Measurements from ENCODE around the gene DUSP3.

DUSP3 gene

DNA sequence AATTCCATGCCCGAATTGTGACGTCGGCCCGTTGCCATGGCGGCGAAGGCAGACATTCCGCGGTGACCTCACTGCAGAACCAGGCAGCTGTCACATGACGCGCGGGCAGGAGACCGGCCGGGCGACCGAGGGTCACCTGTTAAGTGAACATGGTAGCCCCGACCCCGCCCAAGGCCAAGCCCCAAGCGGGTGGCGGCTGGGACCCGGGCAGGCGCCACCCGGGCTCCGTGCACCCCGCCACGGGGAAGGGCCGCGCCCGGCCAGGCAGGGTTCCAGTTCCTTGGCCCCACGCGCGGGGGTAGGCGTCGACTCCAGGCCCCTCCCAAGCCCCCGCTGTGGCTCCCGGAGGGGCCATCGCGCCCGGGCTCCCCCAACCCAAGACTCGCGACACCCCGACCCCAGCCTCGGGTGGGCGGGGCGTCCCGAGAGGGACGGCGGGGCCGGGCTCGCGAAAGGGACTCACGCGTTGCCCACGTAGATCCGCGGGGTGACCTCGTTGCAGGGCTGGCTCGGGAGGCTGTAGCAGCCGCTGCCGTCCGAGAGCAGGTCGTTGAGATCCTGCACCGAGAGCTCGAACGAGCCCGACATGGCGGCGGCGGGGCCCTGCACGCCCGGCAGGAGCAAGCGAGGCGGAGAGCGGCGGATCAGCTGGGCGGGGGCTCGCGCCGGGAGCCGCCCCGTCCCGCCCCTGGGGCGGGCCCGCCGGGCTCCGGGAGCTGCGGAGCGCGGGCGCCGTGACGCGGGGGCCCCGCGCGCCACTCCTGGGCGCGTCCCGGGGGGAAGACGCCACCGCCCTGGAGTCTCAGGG lies at the start of gene DUSP3:
Gene DUSP3 (minus strand): TSS at position 641 of the 808 bp plus-strand sequence. CDS start 53 bp downstream, at position 588.
- DNase-seq (ENCODE audit: low spot score) = peak; percentile 64

- no peak for DNase-seq (ENCODE audit: low spot score)
Measured at GRCh38 chr17:43827596-43827995, 48.8 kb upstream of the DUSP3 start.

GRCh38 chr17:43826206-43826605 lies 47.4 kb upstream of the DUSP3 start:
- no peak for DNase-seq (ENCODE audit: low spot score)

DNA sequence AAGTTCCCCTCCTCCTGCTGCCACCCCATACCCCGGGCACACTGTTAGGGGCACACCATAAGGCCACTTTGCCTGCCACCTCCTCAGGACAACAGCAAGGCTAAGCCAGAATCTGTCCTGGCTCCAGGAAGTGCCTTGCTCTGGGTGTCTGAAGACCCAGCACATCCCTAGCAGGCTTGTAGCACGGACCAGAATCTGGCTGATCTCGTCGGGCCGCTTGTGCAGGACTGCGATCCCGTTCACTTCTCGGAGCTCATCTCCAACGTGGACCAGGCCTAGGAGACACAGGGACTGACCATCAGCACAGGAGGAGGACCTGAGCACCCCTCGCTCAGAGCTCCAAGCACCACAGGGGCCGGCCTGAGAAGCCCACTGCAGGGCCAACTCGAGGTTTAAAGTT lies 46.8 kb upstream of the DUSP3 start:
- DNase-seq (ENCODE audit: low spot score) = no peak

DNA sequence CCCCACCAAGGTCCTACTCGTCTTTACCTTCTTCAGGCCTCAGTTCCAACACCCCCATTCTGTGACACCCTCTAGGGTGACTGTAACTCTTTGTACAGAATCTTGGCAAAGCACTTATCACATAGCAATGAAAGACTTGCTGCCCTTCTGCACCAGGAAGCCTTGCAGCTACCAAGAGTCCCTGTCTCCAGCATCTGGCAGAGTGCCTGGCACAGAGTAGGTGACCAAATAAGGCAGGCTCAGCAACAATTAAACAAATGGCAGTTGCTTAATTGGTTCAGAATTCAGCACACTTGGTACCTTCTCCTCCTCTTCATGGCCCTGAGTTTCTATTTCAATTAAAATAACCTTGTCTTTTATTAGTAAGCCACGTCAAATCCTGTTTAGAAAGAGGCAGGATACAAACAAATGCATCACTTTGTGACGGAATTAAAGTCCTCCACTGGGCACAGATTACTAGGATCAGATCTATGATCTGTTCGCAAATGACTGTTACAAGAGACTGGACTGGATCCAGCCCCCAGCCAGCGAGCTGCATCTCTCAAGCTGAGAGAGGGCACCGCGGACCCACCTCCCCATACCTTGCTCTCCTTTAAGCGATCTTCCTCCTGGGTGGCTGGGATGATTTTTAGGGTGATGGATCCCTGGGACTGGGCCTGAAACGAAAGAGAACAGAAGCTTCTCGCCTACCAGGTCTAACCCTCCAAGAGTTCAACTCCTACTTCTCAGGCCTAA lies 44.7 kb upstream of the DUSP3 start:
- DNase-seq (ENCODE audit: low spot score) = no peak

- DNase-seq (ENCODE audit: low spot score) = no peak
Measured at GRCh38 chr17:43822570-43823190, 43.9 kb upstream of the DUSP3 start.

GRCh38 chr17:43820759-43821158 lies 42.0 kb upstream of the DUSP3 start:
- no peak for DNase-seq (ENCODE audit: low spot score)

DNA sequence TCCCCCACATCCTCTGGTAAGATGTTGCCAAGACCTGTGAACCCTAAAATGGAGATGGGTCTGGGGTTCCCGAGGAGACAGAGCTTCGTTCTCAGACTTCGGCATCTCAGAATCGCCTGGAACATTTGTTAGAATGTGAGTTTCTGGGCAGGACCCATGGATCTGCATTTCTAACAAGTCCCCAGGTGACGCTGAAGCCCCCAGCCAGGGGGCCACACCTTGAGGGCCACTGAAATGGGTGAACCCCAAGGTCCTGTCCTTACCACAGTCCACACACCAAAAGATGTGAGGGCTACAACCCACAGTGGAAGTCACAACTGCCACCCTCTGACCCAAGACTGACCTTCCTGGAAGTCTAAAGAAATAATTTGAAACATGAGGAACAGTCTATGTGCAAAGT lies 40.2 kb upstream of the DUSP3 start:
- DNase-seq (ENCODE audit: low spot score) = no peak

DNA sequence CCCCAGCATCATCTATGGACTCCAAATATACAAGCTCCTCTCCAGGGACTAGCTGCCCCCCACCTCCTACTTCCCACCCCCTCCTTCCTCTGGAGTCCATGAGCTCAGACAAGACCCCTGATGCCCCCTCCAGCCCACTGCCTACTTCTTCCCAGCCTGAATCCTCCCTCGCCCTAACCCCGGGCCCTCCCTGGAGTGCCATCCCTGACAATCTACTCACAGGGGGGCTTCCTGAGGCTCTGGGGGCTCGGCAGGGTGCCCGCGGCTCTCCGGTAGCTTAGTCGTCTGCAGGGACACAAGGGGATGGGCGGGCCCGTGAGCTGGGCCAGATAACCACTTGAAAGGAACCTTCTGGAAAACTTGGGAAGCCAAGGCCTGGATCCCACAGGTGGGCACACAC lies 39.0 kb upstream of the DUSP3 start:
- DNase-seq (ENCODE audit: low spot score) = no peak

DNA sequence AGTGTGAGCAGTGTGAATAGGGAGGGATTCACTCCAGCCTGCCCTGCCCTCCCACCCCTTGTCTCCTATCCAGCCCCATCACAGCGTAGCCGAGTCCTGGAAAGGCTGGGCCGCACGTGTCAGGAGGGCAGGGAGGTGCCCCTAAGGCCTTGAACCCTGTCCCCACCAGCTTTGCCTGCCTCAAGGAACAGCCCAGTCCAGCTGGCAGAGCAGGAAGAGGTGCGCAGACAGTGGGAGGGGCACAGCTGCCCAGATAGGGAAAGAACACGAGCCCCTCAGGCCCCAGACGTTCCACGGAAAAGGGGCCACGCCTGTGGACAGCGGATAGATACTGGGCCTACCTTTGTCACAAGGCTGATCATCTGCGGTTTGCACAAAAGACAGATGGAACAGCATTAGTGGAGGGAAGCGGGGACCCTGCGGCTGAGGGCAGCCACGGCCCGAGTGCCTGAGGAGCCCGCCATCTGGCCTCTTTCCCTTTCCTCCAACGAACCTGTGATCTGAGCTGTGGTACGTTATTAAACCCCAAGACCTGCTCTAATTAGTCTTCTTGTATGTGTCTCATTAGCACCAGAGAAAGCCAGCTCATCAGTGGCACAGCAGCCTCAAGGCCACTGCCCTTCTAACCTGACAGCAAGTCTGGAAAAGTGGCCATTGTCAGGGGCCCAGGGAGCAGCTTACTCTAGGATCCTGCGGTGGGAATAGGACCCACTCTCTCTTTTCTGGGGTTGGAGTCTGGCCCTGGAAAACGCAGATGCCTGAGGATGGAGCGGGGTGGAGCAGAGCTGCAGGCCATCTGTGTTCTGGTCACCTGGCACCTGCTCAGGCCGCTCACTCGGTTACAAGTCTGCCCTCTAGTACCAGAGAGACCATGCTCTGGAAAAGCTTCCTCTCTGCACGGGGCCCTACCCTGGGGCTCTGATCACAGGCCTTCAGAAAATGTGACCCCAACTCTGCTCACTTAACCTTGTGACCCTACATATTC lies 37.9 kb upstream of the DUSP3 start:
- no peak for DNase-seq (ENCODE audit: low spot score)

DNA sequence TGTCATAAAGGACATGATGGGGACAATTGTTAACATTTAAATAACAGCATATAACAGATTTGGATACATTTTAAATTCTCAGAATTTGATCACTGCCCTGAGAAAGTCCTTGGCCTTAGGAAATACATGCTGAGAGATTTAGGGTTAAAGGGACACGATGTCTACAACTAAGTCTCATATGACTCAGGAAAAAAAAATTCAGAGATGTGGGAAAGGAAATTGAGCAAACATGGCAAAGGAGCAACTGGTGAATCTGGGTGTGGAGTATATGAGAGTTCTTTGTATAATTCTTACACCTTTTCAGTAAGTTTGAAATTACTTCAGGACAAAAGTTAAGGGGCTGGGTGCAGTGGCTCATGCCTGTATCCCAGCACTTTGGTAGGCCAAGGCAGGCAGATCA lies 35.9 kb upstream of the DUSP3 start:
- DNase-seq (ENCODE audit: low spot score) = no peak

GRCh38 chr17:43814026-43814425 lies 35.2 kb upstream of the DUSP3 start:
- DNase-seq (ENCODE audit: low spot score) = no peak

DNA sequence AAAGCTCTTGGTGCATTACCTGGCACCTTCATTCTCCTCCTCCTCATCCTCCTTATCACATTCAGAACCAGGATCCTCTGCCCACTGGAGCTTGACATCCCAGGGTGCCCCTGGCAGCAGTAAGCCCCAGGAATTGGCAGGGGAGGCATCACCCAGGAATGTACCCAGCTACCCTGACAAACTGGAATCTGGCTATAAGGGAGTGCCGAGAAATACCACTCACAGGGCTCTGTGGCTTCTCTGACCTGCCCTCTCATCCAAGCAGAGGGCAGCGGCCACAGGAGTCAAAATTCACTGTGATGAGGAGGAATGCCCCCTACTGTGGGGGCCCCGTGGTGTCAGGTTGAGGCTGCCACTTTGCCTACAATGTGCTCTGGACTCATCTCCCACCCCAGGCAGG lies 34.6 kb upstream of the DUSP3 start:
- DNase-seq (ENCODE audit: low spot score) = no peak

DNA sequence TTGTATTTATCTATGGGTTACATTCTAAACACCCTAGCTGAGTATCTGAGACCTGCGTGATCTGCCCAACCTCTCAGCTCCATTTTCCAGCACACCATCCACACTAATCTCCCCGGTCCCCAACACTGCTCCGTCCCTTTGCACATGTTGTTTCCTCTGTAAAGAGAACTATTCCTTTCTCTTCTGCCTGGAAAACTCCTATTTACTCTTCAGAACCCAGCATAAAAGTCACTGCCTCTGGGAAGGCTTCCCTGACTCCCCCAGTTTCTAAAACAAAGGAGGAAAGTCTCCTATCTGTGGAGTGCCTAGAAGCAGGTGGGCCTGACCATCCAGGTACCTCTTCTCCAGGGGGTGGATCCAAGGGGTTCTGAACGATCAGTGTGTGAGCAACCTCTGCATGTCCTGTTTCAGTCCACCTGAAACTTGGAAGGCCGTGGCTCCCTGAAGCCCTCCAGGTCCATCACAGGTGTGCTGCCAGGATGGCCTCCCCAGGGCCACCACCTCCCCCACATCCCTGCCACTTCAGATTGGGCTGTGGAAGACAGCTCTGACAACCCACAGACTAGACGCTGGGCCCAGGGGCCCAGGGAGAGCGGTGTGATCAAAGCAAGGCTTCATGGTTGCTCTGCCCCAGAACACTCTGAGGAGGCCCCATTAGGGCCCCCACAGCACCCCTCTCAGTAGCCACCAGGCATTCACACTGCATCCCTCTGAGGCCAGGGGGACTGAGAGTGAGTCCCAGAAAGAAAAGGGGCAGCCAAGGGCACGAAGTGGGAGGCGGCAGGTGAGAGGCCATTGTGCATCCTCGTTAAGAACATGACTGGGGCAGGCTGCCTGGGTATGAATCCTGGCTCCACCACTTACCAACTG lies 33.9 kb upstream of the DUSP3 start:
- no peak for DNase-seq (ENCODE audit: low spot score)

DNA sequence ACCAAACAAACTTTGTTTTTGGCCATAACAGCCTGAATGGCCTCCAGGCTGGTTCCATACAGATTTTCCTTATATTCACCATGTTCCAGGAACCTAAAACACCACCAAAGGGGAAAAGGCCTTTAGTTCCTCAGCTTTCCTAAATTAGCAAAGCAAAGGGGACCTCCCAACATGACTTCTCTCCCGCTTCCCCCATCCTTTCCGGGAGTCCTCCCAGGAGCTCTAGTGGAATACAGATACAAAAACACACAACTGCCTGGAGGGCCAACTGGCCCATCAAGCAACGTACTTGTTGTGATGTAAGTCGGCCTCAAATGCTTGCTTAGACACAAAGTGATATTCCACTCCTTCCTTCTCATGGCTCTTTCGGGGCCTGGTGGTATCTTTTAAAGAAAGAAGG lies 32.0 kb upstream of the DUSP3 start:
- no peak for DNase-seq (ENCODE audit: low spot score)

GRCh38 chr17:43810226-43810715 lies 31.5 kb upstream of the DUSP3 start:
- no peak for DNase-seq (ENCODE audit: low spot score)

GRCh38 chr17:43809121-43809520 lies 30.3 kb upstream of the DUSP3 start:
- DNase-seq (ENCODE audit: low spot score) = no peak

DNA sequence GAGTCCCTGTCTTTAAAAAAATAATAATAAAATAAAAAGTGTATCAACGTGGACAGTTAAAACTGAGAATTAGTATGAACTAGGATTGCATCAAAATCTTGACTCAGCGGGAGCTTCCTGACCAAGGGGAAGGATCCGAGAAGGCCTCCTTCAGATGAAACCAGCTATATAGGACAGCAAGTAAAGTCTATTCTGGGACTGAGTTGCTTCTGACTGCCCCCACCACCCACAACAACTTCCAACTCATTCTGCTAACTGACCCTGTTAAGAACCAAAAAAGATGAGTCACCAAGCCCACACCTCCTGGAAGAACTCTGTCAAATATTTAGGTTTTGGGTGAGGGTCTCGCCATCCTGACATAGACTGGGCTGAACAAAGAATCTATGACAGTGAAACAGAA lies 29.3 kb upstream of the DUSP3 start:
- DNase-seq (ENCODE audit: low spot score) = no peak

DNA sequence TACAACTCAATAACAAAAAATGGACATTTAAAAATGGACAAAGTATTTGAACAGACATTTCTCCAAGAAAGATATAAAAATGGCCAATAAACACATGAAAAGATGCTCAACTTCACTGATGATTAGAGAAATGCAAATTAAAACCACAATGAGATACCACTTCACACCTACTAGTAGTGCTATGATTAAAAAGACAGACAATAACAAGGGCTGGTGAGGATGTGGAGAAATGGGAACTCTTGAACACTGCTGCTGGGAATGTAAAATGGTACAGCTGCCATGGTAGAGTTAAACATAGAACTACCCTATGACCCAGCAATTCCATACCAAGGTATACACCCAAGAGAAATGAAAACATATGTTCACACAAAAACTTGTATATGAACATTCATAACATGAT lies 26.3 kb upstream of the DUSP3 start:
- no peak for DNase-seq (ENCODE audit: low spot score)

- no peak for DNase-seq (ENCODE audit: low spot score)
Measured at GRCh38 chr17:43803758-43804157, 25.0 kb upstream of the DUSP3 start.

- no peak for DNase-seq (ENCODE audit: low spot score)
Measured at GRCh38 chr17:43801844-43802243, 23.1 kb upstream of the DUSP3 start.
